Fibroblast of the aortic adventitia (primary cell): ENCODE data around the gene TMEM97. TPM values are rescaled to one million over a fixed set of nuclear protein-coding genes. Genes with fewer than 3 reads are reported as not detected.

ENCODE experiments used
- DNase-seq: peaks from one replicate; pipeline ENCODE4 v3.0.0-alpha.2; 2010; ENCODE audit warnings: low read depth
- H3K4me3 ChIP-seq: 2 replicates; pipeline ENCODE4 v1.5.1; 2011; ENCODE audit warnings: low read depth, mild to moderate bottlenecking, control low read depth, low read length, moderate library complexity
- CTCF ChIP-seq: IDR thresholded peaks from 2 replicates; pipeline ENCODE4 v1.5.1; 2011; ENCODE audit warnings: mild to moderate bottlenecking, low read length, control low read depth, inconsistent platforms; ENCODE audit not compliant: insufficient read depth
- total RNA-seq: library from RNA; depleted of rRNA; stranded (reverse); fragments of >200 nt; gene quantifications from 2 replicates; pipeline ENCODE4 v1.2.3, GENCODE V29; 2012; ENCODE audit warnings: low replicate concordance

The TMEM97 gene
- total RNA-seq, 1 donor = 20.5 TPM

GRCh38 chr17:28364665-28365363, 45.8 kb downstream of the TMEM97 start, which contains the start of gene SEBOX:
Gene SEBOX, minus strand, starts transcription at chr17:28365199. Its CDS starts 48 bp downstream, at chr17:28365151.
- DNase-seq = no peak
- TF ChIP-seq CTCF = no peak
- no peak within 1 kb of the TSS for H3K4me3 ChIP-seq

GRCh38 chr17:28365487-28365886, 46.5 kb downstream of the TMEM97 start:
- no peak overlapping the region for H3K4me3 ChIP-seq
- no peak for DNase-seq
- TF ChIP-seq CTCF = no peak

- TF ChIP-seq CTCF = peak; percentile 8
- DNase-seq = no peak
- no peak overlapping the region for H3K4me3 ChIP-seq
Observed at GRCh38 chr17:28366605-28367004, 47.6 kb downstream of the TMEM97 start.

- no peak for DNase-seq
- H3K4me3 ChIP-seq = no peak overlapping the region
- no peak for TF ChIP-seq CTCF
Observed at GRCh38 chr17:28367641-28368305, 48.8 kb downstream of the TMEM97 start.

GRCh38 chr17:28368306-28368831, 49.4 kb downstream of the TMEM97 start:
- no peak for DNase-seq
- TF ChIP-seq CTCF = no peak
- no peak overlapping the region for H3K4me3 ChIP-seq

- H3K4me3 ChIP-seq = no peak overlapping the region
- no peak for DNase-seq
- no peak for TF ChIP-seq CTCF
Observed at GRCh38 chr17:28368915-28369683, 50.1 kb downstream of the TMEM97 start.
